Spleen (tissue), 7 donors: Measurements from ENCODE around the gene ATP2B3.

Experiments
- POLR2A ChIP-seq, 3 donors: fragments of 450-650 bp; IDR thresholded peaks; one replicate each; pipeline ENCODE4 v1.5.1; 2017; ENCODE audit warnings: antibody characterized with exemption in 3 of 3, mild to moderate bottlenecking in 1 of 3
- POLR2AphosphoS5 ChIP-seq, 3 donors: sonication (generic); formaldehyde crosslinking; IDR thresholded peaks; one replicate each; pipeline ENCODE4 v1.5.1; 2017; ENCODE audit warnings: antibody characterized with exemption in 3 of 3
- TF ChIP-seq, protein P1 (sequence below), 11 experiments: fragments of 200-600 bp in 7 of 11; fragments of 450-650 bp in 4 of 11; sonication (generic) in 4 of 11; IDR thresholded peaks in 8 of 11; conservative IDR thresholded peaks in 3 of 11; 1 replicate in 7 of 11; 2 replicates in 4 of 11; pipeline versions ENCODE4 v1.4.0 to v1.8.0; 2016 to 2021; ENCODE audit warnings: antibody characterized with exemption in 11 of 11, inconsistent platforms in 4 of 11, mild to moderate bottlenecking in 1 of 11
- donor health status: DM: no; HTN: no; CAD: no; lungs with moderate emphysema.
- donor health status: DM: no; HTN: no; CAD: no.
- donor health status: DM: no; HTN: no; CAD: no.

DNA sequence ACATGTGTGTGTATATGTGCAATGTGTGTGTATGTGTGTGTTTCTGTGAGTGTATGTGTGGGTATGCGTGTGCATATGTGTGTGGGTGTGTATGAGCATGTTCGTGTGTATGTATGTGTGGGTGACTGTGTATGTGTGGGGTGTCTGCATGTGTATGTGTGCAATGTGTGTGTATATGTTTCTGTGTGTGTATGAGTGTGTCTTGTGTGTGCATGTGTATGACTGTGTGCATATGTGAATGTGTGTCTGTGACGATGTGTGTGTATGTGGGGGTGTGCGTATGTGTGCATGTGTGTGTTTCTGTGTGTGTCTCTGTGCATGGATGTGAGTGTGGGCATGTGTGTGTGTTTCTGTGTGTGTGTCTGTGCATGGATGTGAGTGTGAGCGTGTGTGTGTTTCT is 4.2 kb upstream of the ATP2B3 start:
- TF ChIP-seq POLR2A (IDR thresholded peaks at IDR 0.05) (no peak), POLR2AphosphoS5 (IDR thresholded peaks at IDR 0.05) (no peak)
- TF ChIP-seq, protein P1, sequence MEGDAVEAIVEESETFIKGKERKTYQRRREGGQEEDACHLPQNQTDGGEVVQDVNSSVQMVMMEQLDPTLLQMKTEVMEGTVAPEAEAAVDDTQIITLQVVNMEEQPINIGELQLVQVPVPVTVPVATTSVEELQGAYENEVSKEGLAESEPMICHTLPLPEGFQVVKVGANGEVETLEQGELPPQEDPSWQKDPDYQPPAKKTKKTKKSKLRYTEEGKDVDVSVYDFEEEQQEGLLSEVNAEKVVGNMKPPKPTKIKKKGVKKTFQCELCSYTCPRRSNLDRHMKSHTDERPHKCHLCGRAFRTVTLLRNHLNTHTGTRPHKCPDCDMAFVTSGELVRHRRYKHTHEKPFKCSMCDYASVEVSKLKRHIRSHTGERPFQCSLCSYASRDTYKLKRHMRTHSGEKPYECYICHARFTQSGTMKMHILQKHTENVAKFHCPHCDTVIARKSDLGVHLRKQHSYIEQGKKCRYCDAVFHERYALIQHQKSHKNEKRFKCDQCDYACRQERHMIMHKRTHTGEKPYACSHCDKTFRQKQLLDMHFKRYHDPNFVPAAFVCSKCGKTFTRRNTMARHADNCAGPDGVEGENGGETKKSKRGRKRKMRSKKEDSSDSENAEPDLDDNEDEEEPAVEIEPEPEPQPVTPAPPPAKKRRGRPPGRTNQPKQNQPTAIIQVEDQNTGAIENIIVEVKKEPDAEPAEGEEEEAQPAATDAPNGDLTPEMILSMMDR (IDR thresholded peaks at IDR 0.05 in 8 of 11, conservative IDR thresholded peaks at IDR 0.05 in 3 of 11) = no peak
